Activated T-cell treated with anti-CD3 and anti-CD28 coated beads, Interleukin-2, amount 50 U/mL, for 4 hours (primary cell): ENCODE data around the gene DLGAP1. TPM values are rescaled to one million over a fixed set of nuclear protein-coding genes. Genes with fewer than 3 reads are reported as not detected.
A peak's percentile ranks its signal among the peaks of the same experiment; 100 is the strongest.

Experiments used
- ATAC-seq, 2 donors: fragments of 200-7000 bp; cut with Tn5 transposase; one replicate each; pipeline ENCODE4 v1.10.0; 2021
- DNase-seq: peaks from one replicate; pipeline ENCODE4 v3.0.0-alpha.2; 2020
- H3K27me3 Mint-ChIP-seq: one replicate; pipeline ENCODE4 v1.8.0; 2021; ENCODE audit warnings: low read depth, mixed read lengths
- H3K36me3 Mint-ChIP-seq: one replicate; pipeline ENCODE4 v1.8.0; 2022; ENCODE audit warnings: mixed read lengths; ENCODE audit not compliant: insufficient read depth
- H3K4me1 Mint-ChIP-seq: one replicate; pipeline ENCODE4 v1.8.0; 2021; ENCODE audit warnings: low read depth, mixed read lengths
- H3K4me3 Mint-ChIP-seq: one replicate; pipeline ENCODE4 v1.8.0; 2021; ENCODE audit warnings: mild to moderate bottlenecking, moderate library complexity, mixed read lengths
- H3K9me3 Mint-ChIP-seq: one replicate; pipeline ENCODE4 v1.8.0; 2021; ENCODE audit warnings: mixed read lengths
- total RNA-seq, 3 donors: library from RNA; stranded (reverse); gene quantifications; one replicate each; pipeline ENCODE4 v1.2.1, GENCODE V29; 2021

DLGAP1 gene
- total RNA-seq, 3 donors from 2014 or later, result 0.16 TPM; not detected in 2

DNA sequence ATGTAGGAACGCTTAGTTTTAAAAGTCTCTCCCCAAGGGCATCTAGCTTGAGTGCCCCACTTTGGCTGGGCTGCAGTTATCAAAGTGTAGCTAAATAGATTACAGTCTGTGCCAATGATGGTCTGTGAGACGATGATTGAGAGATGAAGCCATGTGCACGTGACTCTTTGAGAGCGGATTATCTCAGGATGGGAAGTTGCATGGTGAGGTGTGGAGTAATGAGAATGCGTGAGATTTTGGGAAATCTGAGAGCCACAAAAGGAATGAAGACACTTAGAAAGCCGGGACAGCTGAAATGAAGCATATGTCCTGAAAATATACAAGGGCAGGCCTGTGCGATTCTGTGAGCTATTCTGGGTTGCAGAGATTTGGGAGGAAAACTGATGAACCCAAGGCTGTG, 635.1 kb downstream of the DLGAP1 start:
- no peak overlapping the region for H3K4me3 Mint-ChIP-seq
- no peak for ATAC-seq
- H3K36me3 Mint-ChIP-seq, result no peaks in the 10 kb centered on the region
- no peak for DNase-seq
- H3K27me3 Mint-ChIP-seq, result peaks cover 10% of the 10 kb centered on the region
- H3K9me3 Mint-ChIP-seq, result no peaks in the 10 kb centered on the region
- H3K4me1 Mint-ChIP-seq, result no peaks in the 10 kb centered on the region

DNA sequence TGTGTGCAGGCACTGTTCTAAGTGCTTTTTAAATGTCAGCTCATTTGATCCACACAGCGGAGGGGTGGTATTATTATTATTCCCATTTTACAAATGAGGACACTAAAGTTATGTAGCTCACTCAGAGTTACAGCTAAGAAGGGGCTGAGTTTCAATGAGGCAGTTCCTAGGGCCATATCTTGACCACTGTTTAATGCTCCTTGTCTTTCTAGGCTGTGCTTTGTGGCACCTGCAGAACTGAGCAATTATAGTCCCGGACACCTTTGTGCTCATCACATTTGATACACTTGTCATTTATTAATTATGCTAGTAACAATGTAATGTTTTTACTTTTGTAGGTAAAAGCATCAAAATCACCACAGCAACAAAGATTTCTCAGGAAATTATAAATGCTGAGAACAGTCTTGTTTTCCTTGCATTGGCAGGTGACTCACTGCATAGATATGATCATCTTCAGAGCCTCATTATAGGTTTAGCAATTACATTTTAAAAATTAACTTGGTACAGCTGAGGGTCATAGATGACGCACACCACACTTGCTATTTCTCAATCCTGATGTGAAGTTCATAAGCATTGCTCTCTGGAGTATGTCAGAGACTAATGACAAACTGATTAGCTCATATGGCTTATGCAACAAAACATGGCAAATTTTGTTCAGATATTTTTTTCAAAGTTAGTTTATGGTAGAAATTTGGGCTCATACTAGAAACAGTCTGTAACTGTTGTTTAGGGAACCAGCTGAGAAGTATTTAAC, 638.3 kb downstream of the DLGAP1 start:
- ATAC-seq, result no peak
- no peaks in the 10 kb centered on the region for H3K36me3 Mint-ChIP-seq
- H3K4me1 Mint-ChIP-seq, result no peaks in the 10 kb centered on the region
- peaks cover 10% of the 10 kb centered on the region for H3K27me3 Mint-ChIP-seq
- DNase-seq, result no peak
- H3K9me3 Mint-ChIP-seq, result no peaks in the 10 kb centered on the region
- H3K4me3 Mint-ChIP-seq, result no peak overlapping the region

DNA sequence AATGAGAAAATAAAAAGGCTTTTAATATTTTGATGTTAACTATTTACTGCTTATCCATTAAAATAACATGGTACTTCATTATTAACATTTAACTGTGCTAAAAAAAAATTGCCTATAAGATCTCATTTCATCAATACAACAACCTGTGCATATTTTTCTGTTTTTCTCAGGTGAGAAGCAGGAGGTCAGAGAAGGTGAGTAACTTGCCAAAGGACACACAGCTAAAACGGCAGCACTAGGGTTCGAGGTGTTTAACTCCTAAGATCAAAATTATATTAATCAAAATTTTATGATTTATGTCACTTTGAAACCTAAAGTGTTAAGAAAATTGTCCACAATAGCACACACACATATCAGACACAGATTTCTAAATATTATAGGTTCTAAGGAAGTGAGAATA, 639.1 kb downstream of the DLGAP1 start:
- ATAC-seq (no peak), DNase-seq (no peak)
- Mint-ChIP-seq H3K9me3 (no peaks in the 10 kb centered on the region), H3K4me3 (no peak overlapping the region), H3K36me3 (no peaks in the 10 kb centered on the region), H3K27me3 (peaks cover 10% of the 10 kb centered on the region), H3K4me1 (no peaks in the 10 kb centered on the region)

DNA sequence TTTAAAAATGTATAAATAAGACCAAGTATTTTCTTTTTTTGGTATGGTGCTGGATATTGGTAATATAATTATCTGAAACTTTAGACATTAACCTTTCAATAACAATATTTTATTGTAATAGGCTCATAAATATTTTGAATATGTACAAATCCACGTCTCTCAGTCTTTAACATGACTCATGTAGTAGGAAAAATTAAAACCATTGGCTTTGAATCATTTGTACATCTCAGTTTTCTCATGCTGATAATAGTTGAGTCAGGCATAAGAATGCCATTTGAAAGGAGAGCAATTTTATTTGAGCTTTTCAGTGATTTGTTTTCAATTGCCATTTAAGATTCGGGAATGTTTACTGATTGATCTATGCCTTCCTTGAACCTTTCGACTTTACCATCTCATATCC, 640.3 kb downstream of the DLGAP1 start:
- peaks cover 6% of the 10 kb centered on the region for H3K27me3 Mint-ChIP-seq
- H3K4me3 Mint-ChIP-seq, result no peak overlapping the region
- no peaks in the 10 kb centered on the region for H3K9me3 Mint-ChIP-seq
- H3K4me1 Mint-ChIP-seq, result no peaks in the 10 kb centered on the region
- H3K36me3 Mint-ChIP-seq, result no peaks in the 10 kb centered on the region
- no peak for DNase-seq
- ATAC-seq, result no peak

DNA sequence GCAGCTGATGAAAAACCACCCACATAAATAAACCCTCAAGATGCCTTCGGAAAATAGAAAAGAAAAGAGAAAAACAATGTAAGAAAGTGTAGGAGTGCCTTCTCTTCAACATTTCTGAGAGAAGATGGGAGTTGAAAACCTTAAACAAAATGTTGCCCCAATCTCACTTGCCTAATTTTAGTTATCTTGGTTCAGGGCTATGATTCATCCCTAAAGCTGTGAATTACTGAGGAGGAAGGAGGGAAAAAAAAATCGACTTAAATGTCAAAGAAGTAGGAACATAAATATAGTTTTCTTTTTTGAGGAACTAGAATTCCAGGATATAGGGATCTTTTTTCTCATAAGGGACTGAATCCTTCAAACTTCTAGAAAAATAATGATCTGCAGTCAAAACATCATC, 644.8 kb downstream of the DLGAP1 start:
- Mint-ChIP-seq H3K4me1 (no peaks in the 10 kb centered on the region), H3K27me3 (peaks cover 4% of the 10 kb centered on the region), H3K9me3 (no peaks in the 10 kb centered on the region)

DNA sequence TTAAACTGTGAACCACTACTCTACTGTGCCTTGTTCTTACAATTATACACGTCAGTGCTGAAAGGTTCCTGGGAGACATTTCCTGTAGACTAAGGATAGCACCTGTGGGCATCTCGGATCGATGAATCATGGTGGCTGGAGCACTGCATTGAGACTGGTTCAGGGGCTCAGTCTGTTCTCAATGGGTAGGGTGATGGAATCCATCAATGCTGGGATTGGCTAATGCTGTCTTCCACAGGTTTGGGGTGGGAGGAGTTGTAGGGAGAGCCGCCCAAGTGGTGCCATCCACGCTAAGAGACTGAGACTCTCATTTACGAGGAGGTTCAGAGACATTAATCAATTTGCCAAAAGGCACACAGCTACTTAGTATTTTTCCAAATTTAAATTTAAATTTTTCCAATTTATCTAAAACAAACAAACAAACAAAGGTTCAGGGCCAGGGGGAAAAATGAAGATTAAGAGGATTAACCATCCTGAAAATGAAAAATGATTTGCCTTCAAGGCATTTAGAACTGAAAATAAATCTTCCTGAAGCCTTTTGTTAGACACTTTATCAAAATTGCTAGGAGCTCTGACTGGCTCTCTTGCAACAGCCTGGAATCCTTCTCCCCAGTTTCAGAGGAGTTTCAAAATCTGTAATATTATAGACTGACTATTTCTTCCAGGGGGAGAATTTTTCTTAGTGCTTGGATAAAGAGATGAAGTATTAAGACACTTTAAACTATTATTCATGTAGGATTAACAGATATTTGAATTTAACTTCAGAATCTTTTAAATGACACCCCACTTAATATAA, 645.9 kb downstream of the DLGAP1 start:
- H3K9me3 Mint-ChIP-seq, result no peaks in the 10 kb centered on the region

More for the DNA sequence above, 644.8 kb downstream of the DLGAP1 start:
- Mint-ChIP-seq H3K36me3 (no peaks in the 10 kb centered on the region), H3K4me3 (no peak overlapping the region)
- no peak for ATAC-seq
- DNase-seq, result no peak

DNA sequence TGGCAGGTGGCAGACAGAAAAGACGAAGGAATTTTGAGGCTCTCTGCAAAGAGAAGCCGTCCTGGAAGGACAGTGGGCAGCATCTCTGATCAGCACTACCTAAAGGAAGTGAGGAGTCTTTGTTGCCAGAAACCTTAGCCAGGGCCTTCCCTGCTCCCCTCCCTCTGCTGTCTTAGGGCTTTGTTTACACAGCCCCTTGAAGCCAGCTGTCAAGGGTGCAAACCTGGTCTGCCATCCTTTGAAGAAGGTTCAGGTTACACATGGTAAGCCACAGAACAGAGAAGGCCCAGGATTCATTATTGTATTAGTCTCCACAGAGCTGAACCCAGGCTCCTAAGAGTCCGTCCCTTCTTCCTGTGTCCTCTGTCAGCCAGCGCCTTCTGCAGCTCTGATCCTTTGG, 648.5 kb downstream of the DLGAP1 start:
- DNase-seq (no peak), ATAC-seq (no peak)
- Mint-ChIP-seq H3K4me1 (no peaks in the 10 kb centered on the region), H3K9me3 (no peaks in the 10 kb centered on the region), H3K4me3 (no peak overlapping the region), H3K36me3 (no peaks in the 10 kb centered on the region), H3K27me3 (peaks cover 4% of the 10 kb centered on the region)

More for the DNA sequence above, 645.9 kb downstream of the DLGAP1 start:
- no peaks in the 10 kb centered on the region for H3K36me3 Mint-ChIP-seq
- DNase-seq (no peak), ATAC-seq (no peak)
- no peak overlapping the region for H3K4me3 Mint-ChIP-seq
- no peaks in the 10 kb centered on the region for H3K4me1 Mint-ChIP-seq
- peaks cover 4% of the 10 kb centered on the region for H3K27me3 Mint-ChIP-seq

DNA sequence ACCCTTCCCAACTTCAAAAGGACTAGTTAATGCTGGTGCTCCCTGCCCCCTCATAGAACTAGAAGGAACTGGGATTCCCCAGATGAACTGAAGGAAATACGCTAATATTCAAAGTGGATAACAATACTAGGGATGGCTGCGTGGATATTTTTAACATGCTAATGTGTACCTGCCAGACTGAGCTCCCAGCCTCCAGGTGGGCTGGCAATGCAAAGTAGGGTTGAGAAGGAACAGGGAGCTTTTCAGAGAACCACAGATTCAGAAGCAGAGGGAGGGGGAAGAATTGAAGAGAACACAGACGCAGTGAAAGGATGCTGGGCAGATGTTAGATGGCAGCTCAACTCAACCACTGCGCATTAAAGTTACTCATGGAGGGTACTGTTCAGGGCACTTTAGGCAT, 650.8 kb downstream of the DLGAP1 start:
- H3K4me3 Mint-ChIP-seq, result no peak overlapping the region
- no peaks in the 10 kb centered on the region for H3K9me3 Mint-ChIP-seq
- no peaks in the 10 kb centered on the region for H3K36me3 Mint-ChIP-seq
- DNase-seq, result no peak
- peaks cover 4% of the 10 kb centered on the region for H3K27me3 Mint-ChIP-seq
- H3K4me1 Mint-ChIP-seq, result no peaks in the 10 kb centered on the region
- ATAC-seq, result no peak

DNA sequence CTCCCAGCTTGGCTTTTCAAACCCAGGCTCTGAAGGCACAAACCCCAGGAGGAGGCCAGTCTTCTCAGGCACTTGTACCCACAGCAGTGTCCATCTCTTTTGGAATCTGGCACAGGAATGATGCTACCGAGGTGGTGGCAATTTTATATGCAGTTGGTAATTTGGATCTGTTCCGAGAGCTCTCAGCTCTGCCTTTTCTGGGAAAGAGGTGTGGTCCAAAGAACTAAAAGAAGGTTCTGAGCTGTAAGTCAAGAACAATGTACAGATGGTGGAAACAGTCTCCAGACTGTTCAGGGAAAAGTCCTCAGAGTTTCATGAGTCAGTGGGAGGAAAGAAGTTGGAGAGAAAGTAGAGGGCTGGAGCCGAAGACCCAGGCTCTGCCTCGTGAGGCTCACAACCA, 651.8 kb downstream of the DLGAP1 start:
- DNase-seq, result no peak
- Mint-ChIP-seq H3K4me3 (no peak overlapping the region), H3K27me3 (no peaks in the 10 kb centered on the region), H3K4me1 (no peaks in the 10 kb centered on the region), H3K9me3 (no peaks in the 10 kb centered on the region), H3K36me3 (no peaks in the 10 kb centered on the region)
- no peak for ATAC-seq

DNA sequence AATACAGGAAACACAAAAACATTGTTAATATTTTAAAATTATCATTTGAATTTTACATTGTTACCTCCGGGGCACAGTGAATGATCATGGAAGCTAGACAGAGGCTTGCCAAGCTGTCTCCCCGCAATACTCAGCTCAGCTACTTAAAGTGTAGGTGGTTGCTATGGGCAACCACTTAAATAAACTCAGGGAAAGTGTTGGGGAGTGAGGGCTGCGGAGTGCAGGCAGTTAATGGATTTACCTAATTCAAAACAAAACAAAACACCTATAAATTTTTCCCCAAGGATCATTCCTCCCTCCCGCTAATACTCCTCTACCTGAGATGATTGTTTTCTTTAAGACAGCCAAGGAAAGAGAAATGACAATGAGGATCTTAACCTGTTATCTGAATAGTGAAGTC, 655.6 kb downstream of the DLGAP1 start:
- Mint-ChIP-seq H3K9me3 (no peaks in the 10 kb centered on the region), H3K4me3 (no peak overlapping the region), H3K27me3 (peaks cover 4% of the 10 kb centered on the region), H3K36me3 (no peaks in the 10 kb centered on the region), H3K4me1 (no peaks in the 10 kb centered on the region)
- DNase-seq (no peak), ATAC-seq (no peak)

DNA sequence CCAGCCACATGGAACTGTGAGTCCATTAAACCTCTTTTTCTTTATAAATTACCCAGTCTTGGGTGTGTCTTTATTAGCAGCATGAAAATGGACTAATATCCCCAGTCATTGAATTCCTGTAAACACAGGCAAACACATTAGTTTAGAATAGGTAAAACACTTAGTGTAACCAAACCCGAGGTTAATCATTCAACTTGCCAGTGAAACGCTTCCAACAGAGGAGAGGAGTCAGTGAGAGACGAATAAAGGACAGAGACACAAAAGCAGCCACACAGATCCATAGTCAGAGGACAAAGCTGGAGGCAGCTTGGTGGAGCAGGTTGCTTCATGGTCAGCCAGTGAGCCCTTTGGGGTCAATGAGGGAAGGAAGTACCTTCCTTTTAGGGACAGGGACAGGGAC, 657.1 kb downstream of the DLGAP1 start:
- ATAC-seq (no peak), DNase-seq (no peak)
- Mint-ChIP-seq H3K27me3 (peaks cover 4% of the 10 kb centered on the region), H3K4me3 (no peak overlapping the region), H3K36me3 (no peaks in the 10 kb centered on the region), H3K9me3 (no peaks in the 10 kb centered on the region), H3K4me1 (no peaks in the 10 kb centered on the region)

DNA sequence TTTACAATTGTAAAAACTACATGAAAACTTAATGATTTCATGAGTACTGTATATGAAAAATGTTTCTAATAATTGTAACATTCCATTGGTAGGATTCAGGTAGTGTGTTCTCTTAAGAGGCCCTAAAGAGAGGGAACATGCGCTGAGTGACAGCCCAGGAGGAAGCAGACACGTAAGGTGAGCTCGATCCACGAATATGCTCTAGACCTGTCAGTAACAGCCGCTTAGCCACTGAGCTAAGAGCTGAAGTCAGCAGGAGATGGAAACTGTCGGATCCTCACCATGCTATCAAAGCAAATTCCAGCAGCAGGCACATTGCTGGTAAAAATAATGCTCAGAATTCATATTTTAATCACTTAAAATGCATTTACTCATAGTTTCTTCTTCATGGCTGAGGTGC, 658.7 kb downstream of the DLGAP1 start:
- Mint-ChIP-seq H3K27me3 (peaks cover 4% of the 10 kb centered on the region), H3K36me3 (no peaks in the 10 kb centered on the region), H3K4me3 (no peak overlapping the region), H3K4me1 (no peaks in the 10 kb centered on the region), H3K9me3 (no peaks in the 10 kb centered on the region)
- ATAC-seq, result no peak
- DNase-seq, result no peak

DNA sequence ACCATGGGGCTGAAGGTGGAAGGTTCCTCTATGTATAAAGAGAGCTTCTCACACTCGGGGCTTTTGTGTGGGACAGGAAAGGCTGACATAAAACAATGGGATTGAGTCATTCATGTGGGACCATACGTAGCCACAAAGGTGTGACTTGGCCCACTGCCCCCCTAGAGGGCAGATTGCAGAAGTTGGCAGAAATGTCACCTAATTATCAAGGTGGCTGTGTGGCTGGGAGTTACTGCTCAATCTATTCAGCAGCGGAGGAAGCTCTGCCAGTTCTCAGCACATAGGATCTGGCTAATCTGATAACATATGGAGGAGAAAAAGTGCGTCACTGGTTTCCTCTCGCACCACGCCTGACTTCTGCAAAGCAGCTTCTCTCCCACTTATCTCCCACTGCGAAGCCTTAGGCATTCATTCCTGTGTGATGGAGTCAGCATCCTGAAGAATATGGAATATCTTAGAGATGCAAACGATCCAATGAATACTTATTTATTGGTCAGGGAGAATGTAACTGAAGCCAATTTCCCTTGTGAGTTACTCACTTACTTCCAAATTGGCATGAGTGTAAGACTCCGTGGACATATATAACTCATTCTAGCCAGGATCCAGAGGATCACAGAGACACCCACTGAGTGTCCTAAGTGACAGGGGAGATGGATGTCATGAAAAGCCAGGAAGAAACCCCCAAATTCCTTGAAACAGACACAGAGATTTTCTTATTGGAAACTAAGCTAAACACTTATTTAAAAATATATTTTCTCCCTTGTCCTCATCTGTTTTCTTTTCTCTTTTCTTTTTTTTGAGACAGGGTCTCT, 660.4 kb downstream of the DLGAP1 start:
- peak in 1 of 2 donors; percentile 25 for ATAC-seq
- DNase-seq, result no peak
- H3K4me3 Mint-ChIP-seq, result no peak overlapping the region
- H3K36me3 Mint-ChIP-seq, result no peaks in the 10 kb centered on the region
- peaks cover 4% of the 10 kb centered on the region for H3K27me3 Mint-ChIP-seq
- no peaks in the 10 kb centered on the region for H3K9me3 Mint-ChIP-seq
- no peaks in the 10 kb centered on the region for H3K4me1 Mint-ChIP-seq

DNA sequence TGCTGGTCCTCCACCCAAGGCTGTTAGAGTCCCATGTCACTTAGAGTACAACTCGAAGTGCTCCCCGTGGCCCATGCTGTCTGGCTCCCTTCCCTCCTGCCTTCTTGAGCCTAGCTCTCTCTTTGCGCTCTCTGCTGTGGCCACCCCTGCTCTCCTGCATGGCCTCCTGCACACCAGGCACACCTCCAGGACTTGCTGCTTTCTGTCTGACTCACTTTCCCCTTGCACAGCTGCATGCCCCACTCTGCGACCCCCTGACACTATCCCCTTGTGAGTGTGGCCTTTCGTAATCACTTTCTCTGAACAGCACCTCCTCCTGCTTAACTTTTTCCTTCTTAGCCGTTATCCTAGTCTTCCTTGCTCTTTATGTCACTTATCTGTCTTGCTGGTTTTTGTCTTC, 661.6 kb downstream of the DLGAP1 start:
- Mint-ChIP-seq H3K9me3 (no peaks in the 10 kb centered on the region), H3K4me3 (no peak overlapping the region), H3K4me1 (no peaks in the 10 kb centered on the region), H3K27me3 (peaks cover 10% of the 10 kb centered on the region), H3K36me3 (no peaks in the 10 kb centered on the region)
- ATAC-seq (no peak), DNase-seq (no peak)
